GM18867 (cell line): ENCODE measurements around the gene LIME1.

Source experiments
- ATAC-seq: cut with Tn5 transposase; IDR thresholded peaks from one replicate; pipeline ENCODE4 v1.9.1; 2021; ENCODE audit warnings: mild to moderate bottlenecking, moderate library complexity; ENCODE audit not compliant: unreplicated experiment

The LIME1 gene

DNA sequence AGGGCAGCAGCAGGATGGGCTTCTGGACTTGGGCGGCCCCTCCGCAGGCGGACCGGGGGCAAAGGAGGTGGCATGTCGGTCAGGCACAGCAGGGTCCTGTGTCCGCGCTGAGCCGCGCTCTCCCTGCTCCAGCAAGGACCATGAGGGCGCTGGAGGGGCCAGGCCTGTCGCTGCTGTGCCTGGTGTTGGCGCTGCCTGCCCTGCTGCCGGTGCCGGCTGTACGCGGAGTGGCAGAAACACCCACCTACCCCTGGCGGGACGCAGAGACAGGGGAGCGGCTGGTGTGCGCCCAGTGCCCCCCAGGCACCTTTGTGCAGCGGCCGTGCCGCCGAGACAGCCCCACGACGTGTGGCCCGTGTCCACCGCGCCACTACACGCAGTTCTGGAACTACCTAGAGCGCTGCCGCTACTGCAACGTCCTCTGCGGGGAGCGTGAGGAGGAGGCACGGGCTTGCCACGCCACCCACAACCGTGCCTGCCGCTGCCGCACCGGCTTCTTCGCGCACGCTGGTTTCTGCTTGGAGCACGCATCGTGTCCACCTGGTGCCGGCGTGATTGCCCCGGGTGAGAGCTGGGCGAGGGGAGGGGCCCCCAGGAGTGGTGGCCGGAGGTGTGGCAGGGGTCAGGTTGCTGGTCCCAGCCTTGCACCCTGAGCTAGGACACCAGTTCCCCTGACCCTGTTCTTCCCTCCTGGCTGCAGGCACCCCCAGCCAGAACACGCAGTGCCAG lies 39.7 kb upstream of the LIME1 start, which contains the start of gene TNFRSF6B:
Gene TNFRSF6B (plus strand): TSS at position 25 of the 729 bp plus-strand sequence. CDS start 116 bp downstream, at position 141.
- ATAC-seq: no peak

DNA sequence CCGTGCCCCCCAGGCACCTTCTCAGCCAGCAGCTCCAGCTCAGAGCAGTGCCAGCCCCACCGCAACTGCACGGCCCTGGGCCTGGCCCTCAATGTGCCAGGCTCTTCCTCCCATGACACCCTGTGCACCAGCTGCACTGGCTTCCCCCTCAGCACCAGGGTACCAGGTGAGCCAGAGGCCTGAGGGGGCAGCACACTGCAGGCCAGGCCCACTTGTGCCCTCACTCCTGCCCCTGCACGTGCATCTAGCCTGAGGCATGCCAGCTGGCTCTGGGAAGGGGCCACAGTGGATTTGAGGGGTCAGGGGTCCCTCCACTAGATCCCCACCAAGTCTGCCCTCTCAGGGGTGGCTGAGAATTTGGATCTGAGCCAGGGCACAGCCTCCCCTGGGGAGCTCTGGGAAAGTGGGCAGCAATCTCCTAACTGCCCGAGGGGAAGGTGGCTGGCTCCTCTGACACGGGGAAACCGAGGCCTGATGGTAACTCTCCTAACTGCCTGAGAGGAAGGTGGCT lies 39.1 kb upstream of the LIME1 start:
- ATAC-seq: no peak

DNA sequence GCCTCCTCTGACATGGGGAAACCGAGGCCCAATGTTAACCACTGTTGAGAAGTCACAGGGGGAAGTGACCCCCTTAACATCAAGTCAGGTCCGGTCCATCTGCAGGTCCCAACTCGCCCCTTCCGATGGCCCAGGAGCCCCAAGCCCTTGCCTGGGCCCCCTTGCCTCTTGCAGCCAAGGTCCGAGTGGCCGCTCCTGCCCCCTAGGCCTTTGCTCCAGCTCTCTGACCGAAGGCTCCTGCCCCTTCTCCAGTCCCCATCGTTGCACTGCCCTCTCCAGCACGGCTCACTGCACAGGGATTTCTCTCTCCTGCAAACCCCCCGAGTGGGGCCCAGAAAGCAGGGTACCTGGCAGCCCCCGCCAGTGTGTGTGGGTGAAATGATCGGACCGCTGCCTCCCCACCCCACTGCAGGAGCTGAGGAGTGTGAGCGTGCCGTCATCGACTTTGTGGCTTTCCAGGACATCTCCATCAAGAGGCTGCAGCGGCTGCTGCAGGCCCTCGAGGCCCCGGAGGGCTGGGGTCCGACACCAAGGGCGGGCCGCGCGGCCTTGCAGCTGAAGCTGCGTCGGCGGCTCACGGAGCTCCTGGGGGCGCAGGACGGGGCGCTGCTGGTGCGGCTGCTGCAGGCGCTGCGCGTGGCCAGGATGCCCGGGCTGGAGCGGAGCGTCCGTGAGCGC lies 38.5 kb upstream of the LIME1 start:
- no peak for ATAC-seq

DNA sequence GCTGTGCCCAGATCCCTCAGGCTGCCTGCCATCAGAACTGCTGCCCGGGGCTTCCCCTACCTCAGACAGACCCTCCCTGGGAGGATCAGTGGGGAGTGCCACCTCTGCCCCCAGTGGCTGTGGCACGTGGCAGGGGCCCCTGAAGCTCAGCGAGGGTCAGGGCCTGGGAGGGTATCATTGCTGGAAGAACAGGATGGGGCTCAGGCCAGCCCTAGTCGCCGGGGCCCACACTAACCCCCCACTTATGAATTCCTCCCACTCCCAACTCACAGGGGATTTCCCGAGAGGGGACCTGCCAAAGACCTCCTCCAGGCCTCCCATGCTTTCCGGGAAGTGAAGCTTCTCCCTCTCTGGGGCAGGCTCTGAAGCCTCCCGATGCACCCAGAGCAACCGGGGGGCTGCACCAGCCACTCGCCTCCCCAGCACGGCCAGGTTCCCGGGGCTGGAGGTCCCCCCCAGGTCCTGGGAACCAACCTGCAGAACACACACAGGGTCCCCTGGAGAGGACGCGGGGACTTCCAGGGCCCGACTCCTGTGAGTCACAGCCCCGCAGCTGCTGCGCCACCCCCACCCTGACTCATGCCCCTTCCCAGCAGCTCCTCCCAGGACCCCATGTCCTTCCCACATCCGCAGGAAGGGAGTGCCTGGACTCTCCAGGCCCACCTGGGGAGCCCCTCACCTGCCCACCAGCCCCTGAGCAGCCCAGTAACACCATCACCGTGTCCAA lies 37.6 kb upstream of the LIME1 start:
- no peak for ATAC-seq

DNA sequence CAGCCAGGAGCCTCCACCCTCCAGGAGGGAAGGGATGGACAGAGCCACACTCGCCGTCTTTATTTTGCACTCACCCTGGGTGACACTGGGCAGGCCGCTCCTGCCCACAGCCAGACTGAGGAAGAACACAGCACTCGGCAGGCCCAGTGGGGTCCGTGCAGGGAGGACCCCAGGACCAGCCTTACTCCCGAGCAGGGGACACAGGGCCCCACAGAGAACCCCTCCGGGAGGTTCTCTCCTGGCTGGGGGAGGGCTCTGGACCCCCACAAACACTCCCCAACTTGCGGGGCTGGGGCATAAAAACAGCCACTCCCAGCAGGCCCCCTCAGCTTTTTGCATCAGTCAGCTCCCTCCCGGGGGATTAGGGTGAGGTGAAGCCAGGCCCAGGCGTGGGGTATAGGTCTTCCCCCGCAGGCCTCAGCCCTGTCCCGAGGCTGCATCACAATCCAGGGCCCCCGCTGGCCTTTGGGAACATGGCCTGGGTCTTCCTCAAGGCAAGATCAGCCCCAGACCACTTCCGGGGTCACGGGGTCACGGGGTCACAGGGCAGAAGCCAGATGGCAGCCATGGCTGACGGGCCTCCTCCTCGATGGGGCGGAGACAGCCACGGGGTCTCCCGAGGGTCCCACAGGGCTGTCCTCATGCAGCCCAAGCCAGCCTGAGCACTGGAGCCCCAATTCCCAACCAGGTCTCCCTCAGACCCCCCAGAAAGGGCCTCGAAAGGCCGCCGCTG lies 36.8 kb upstream of the LIME1 start:
- ATAC-seq: no peak

DNA sequence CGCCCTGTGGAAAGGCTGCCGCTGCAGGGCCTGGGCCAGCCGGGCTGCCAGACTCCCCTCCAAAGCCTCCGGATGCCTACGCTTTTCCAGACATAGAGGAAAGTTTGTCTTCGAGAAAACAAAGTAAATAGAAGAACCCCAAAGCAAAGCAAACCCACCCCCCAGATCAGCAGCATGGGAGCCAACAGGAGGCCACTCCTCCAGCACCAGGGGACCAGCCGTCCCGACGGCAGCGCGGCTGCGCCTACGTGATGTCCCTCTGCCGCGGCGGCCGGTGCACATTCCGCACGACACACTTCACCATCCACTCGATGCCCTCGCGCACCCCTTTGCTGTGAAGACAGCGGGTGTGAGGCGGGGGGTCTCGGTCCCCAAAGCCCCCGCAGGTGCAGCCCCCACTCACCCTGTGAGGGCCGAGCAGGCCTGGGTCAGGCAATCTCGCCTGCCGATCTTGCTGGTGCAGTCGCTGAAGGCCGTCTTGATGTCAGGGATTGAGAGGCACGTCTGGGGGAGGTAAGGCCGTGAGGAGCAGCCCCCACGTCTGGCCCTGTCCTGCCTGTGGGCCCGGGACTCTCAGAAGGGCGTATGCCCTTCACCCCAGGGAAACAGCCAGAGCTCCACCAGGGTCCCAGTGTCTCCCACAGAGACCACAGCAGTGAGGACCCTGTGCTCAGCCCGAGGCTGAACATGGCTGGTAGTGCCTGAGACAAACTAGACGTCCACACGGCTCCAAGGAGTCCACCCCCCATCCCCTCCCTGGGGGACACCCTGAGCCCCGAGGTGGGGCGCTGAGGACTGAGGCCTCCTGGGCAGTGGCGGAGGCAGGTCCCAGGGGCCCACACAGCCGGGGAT lies 36.0 kb upstream of the LIME1 start:
- ATAC-seq: no peak

DNA sequence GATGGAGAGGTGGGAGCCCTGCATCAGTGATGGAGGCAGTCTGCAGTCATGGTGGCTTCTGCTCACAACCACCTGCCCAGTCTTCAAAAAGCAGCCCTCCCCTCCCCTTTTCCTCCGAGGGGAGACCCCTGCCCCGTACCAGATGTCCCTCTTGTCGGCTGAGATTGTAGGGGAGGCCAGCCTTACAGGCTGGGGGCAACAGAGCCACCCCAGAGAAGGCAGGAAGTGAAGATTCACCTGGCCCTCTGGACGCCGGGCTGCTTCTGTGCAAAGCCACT lies 35.5 kb upstream of the LIME1 start:
- ATAC-seq: no peak

DNA sequence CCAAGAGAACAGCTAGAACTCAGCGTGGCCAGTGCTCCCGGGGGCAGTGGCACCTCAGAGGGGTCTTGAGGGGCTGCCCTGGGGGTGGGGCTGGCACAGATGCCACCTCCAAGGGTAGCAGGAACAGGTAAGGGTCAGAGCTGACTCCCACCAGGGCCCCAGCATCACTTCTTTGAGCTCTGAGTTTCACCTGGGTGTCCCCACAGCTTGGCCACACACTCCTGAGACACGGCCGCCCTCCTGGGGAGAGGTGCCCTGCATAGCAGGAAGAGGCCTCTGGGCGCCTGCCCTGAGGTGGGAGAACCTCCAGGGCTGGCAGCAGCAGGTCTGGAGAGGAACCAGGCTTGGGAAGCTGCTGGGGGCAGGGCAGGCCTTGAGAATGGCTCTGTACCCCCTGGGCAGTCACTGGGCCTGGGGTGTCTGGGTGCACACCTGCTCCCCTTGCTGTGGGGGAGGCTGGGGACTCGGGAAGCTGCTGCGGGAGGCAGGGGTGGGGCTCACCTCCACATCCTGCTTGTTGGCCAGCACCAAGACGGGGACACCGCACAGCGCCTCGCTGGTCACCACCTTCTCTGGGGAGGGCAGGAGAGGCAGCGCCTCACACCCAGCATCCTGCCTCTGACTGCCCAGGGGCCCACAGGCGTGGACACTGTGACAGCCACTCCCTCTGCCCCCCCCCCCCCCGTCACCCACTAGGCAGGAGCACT lies 35.0 kb upstream of the LIME1 start:
- ATAC-seq: no peak

DNA sequence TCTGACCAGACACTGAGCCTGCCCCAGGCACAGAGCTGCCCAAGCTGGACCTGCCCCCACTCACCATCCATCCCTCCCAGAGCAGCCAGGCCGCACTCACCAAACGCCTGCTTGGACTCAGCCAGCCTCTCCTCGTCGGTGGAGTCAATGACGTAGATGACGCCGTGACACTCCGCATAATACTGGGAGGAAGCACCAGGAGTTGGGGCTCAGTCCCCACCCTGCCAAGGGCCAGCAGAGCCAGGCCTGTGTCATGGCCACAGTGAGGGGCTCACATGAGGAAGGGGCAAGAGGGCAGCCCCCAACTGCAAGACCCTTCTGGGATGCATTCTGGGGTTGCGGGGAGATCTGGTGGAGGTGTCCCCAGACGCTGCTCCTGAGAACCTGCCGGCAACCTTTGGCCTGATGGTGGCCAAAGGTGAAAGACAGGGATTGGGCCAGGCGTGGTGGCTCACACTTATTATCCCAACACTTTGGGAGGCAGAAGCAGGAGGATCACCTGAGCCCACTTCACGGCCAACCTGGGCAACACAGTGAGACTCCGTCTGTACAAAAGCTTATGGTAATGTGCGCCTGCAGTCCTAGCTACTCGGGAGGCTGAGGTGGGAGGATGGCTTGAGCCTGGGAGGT lies 34.3 kb upstream of the LIME1 start:
- ATAC-seq: no peak

DNA sequence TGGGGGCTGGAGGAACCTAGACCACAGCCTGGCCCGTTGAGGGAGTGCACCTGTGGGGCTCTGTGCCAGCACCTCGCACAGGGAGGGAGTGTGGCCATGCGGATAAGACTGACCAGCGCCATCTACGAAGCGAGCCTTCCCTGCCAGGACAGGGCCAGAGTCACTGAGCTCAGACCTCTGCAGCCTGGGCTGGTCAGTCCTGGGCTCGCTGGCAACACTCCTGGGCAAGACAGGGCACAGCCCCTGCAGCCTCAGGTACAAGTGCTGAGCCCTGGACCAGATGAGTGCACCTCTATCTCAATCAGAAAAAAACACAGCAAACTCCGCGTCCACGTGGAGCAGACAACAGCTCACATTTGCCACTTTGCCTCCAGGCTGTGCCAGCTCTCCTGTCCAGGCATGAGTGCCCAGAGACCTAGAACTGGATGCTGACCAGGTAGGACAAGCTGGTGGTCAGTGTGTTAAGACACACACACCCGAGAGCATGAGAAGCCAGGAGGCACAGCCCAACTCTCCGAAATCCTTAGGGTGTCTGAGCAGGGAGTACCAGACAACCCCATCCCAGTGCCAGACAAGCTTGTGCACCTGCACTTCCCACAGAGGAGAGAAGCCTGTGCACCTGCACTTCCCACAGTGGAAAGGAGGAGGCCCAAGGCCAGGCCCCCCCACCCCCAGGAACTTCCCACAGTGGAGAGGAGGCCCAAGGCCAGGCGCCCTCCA lies 33.6 kb upstream of the LIME1 start:
- ATAC-seq: no peak

DNA sequence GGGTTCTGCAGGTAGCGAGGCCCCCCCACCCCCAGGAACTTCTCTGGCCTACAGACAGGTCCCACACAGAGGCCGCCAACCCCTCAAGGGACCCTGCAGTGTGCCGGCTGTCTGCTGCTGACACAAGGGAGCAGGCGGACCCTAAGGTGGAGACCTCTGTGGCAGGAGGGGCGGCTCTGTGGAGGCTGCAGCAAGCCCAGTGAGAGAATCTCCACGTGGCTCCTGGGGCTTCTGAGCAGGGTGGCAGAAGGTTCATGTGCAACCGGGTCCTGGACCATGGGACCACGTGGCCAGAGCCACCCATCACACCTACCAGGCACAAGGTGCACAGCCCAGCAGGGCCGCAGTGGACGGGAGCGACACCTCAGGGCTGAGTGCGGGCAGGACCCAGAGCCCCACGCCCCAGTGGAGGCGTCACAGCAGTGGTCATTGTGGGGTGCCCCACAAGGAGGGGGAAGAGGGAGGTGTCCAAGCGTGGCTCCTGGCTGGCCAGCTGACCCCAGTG lies 32.9 kb upstream of the LIME1 start:
- no peak for ATAC-seq

DNA sequence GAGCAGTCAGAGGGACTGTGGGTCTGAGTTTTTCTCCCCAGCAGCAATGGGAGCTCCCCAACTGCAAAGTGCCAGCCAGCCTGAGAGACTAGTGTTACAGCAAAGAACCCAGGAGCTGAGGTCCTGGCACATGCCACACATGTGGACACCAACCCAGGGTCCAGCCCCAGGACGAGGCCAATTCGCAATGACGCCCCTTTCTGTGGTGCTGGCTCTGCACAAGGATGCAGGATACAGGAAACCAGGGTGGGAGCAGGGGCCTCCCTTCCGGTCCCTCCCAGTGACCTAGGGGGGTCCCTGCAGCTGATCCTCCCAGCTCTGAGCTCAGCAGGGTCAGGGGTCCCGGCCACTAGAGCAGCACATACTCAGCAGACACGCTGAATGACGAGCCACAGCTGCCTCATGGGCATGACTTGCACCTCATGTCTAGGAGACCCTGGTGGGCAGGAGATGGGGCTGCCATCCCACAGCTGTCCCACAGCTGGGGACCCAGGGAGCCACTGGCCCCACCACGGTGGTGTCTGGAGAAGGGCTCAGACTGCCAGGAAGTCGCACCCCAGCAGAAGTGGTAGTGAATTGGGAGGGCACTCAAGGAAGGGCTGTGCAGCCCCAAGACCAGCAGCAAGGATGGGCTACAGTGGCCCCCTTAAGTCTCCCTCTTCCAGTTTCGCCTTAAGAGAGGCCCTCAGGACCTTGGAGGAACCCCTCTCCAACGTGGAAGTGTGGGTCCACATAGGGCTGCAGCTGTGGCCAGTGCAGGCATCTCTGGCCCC lies 32.3 kb upstream of the LIME1 start:
- no peak for ATAC-seq

DNA sequence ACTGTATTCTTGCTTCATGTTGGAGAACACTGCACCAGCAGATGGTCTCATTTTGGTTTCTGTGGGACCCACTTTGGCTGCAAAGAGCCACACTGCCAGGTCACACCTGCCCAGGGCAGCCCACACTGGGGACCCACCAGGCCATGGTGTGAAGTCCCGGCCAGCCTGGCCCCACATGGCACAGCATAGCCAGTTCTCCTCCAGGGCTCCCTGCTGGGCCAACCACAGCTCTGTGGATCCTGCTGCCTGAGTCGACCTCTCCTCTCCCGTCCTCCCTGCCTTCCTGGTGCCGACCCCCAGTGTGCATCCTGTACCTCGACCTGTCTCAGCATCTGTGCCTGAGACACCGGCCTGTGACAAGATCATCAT lies 31.7 kb upstream of the LIME1 start:
- ATAC-seq: no peak

DNA sequence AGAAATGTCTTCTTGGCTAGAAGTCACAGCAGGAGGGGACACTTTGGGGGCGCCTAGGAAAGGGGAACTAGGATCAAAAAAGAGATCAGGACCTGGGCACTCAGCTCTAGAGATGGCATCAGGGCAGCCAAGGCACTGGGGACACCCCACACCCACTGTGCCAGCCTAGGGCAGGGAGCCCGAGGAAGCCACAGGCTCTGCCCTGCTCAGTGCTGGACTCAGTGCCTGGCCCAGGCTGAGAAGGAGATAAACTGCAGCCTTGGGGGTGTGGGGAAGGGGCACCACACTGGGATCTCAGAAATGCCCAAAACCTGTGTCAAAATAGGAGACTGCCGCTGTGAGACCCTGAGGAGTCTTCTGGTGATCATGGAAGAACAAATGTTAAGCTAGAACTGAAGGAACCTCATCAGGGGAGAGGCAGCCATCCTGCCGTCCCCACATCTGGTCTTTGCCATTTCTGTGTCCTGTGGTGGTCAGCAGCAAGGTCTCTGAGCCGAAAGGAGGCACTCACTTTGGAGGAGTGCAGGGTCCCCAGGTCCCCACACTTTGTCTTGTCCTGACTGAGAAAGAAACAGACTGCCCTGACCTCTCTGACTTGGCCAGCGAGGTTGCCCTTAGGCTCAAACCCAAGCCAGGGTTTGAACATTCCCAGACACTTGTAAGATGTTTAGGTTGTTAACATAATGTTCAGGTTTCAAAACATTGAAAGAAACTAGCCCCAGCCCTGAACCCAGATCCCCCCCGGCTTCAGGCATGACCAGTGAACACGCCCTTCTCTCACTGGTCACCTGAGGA lies 31.0 kb upstream of the LIME1 start:
- ATAC-seq: no peak

DNA sequence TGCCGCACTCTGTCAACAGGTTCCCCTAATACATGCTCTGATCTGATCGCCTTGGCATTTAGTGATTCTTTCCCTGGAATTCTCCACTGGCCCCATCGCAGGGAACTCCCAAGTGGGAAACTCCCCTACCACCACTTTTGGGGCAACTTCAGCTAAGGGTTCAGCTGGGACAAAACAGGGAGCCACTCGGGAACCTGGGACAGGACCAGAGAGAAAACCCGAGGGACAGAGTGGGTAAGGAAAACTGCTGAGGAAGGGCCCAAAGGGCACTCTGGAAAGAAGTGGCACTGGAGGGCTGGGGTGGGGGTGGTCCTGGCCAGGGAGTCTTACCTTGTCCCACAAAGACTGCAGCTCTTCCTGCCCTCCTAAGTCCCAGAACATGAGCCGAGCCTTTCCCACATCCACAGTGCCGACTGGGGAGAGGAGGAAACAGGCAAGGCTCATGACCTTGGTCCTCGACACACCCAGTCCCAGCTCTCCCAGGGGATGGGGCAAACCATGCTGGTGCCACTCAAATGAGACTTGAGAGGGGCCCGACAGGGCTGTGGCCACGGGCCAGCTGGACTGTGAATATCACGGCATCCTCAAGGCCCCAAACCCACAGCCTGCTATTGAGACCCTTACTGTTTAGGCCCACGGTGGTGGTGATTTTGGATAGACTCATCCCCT lies 30.3 kb upstream of the LIME1 start:
- no peak for ATAC-seq

DNA sequence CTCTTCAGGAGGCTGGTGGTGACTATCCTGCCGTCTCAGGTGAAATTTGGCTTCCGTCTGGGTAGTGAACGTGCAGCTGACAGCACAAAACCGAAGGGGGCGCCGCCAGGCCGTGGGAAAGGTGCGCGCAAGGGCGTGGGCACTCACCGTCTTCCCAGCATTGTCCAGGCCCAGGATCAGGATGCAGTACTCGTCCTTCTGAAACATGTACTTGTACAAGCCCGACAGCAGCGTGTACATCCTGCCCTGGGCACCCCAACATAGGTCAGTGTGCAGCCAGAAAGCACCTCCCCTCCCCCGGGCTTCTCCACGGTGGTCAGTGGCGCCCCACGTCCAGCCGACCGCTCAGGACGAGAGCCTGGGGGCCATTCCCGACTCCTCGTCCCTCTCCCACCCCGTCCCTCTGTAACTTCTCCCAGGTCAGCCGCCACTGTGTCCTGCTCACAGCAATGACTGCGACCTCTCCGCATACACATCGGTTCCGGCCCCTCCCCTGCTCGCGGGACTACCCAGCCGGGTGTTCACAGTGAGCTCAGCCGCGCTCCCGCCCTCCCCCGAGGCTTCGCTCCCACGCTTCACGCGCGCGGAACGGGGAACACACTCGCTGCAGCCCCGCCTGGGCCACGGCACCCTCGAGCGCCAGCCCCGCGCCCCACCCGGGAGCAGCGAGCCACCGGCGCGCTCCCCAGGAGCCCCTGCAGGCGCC lies 29.5 kb upstream of the LIME1 start:
- peak; percentile 13 for ATAC-seq
